GM12878 (cell line): ENCODE measurements around the gene FIZ1. TPM values are rescaled to one million over a fixed set of nuclear protein-coding genes. Genes with fewer than 3 reads are reported as not detected.

ENCODE experiments used
- ATAC-seq: fragments of 200-7000 bp; cut with Tn5 transposase; 3 replicates; pipeline ENCODE4 v1.9.1; 2020; ENCODE audit warnings: mild to moderate bottlenecking, moderate library complexity
- BruUV-seq: library from RNA; stranded (reverse); fragments of 400-500 nt; replicated peaks from 2 replicates; lab custom pipeline; 2021; lab: Mats Ljungman, UMichigan
- CTCF ChIA-PET: fragments of 300-600 bp; sonication (Branson Sonifier 250); formaldehyde crosslinking; extraction: SDS; loops from one replicate; lab custom pipeline; 2021; ENCODE audit warnings: inconsistent platforms; lab: Yijun Ruan, JAX
- POLR2A ChIA-PET: fragments of 350-600 bp; formaldehyde crosslinking; extraction: SDS; loops from one replicate; lab custom pipeline; 2021; ENCODE audit warnings: inconsistent platforms; lab: Charles Lee
- RAD21 ChIA-PET: fragments of 300-600 bp; sonication (Branson Sonifier 250); formaldehyde crosslinking; loops from one replicate; lab custom pipeline; 2023; ENCODE audit warnings: antibody characterized with exemption; ENCODE audit not compliant: unreplicated experiment; lab: Charles Lee
- SMC1A ChIA-PET: fragments of 300-600 bp; sonication (Branson Sonifier 250); formaldehyde crosslinking; loops from one replicate; lab custom pipeline; 2023; ENCODE audit not compliant: unreplicated experiment, uncharacterized antibody; lab: Charles Lee
- DNase-seq: peaks from one replicate; pipeline ENCODE4 v3.0.0-alpha.2; 2011; ENCODE audit warnings: low read depth, low spot score
- FAIRE-seq: peaks from 3 replicates; lab custom pipeline; 2011; peaks lifted over from hg19 to GRCh38; lab: Jason Lieb, UNC
- H2AFZ ChIP-seq: 2 replicates; pipeline ENCODE4 v1.6.0; 2011; ENCODE audit warnings: low read depth, low read length, control low read depth; ENCODE audit not compliant: control insufficient read depth
- H3K27ac ChIP-seq: 2 replicates; pipeline ENCODE4 v1.5.1; 2011; ENCODE audit warnings: control low read depth; ENCODE audit not compliant: control insufficient read depth, insufficient read depth
- H3K27me3 ChIP-seq, 2 experiments: replicated peaks in 1 of 2; 2 replicates each; pipeline versions ENCODE4 v1.6.0 to v1.6.1; 2011; ENCODE audit warnings: low read length in 1 of 2; ENCODE audit not compliant: control insufficient read depth in 2 of 2, insufficient read depth in 2 of 2
- H3K36me3 ChIP-seq, 2 experiments: 2 replicates each; pipeline ENCODE4 v1.5.1; 2011; ENCODE audit warnings: low read length in 1 of 2; ENCODE audit not compliant: control insufficient read depth in 2 of 2, insufficient read depth in 2 of 2
- H3K4me1 ChIP-seq: 2 replicates; pipeline ENCODE4 v1.6.1; 2011; ENCODE audit warnings: mild to moderate bottlenecking, low read length, moderate library complexity, mixed read lengths; ENCODE audit not compliant: control insufficient read depth, insufficient read depth
- H3K4me2 ChIP-seq: 2 replicates; pipeline ENCODE4 v1.6.0; 2011; ENCODE audit warnings: control low read depth; ENCODE audit not compliant: control insufficient read depth, insufficient read depth
- H3K4me3 ChIP-seq: fragments of 200-600 bp; sonication (generic); 2 replicates; pipeline ENCODE4 v1.5.1; 2016
- H3K79me2 ChIP-seq: 2 replicates; pipeline ENCODE4 v1.6.0; 2011; ENCODE audit warnings: low read length; ENCODE audit not compliant: control insufficient read depth, insufficient read depth
- H3K9ac ChIP-seq: 2 replicates; pipeline ENCODE4 v1.8.0; 2011; ENCODE audit warnings: low read length, control low read depth, mixed read lengths; ENCODE audit not compliant: control insufficient read depth, insufficient read depth
- H3K9me3 ChIP-seq: replicated peaks from 3 replicates; pipeline ENCODE4 v1.5.1; 2011; ENCODE audit warnings: mild to moderate bottlenecking, low read length; ENCODE audit not compliant: control insufficient read depth, insufficient read depth
- H4K20me1 ChIP-seq: 2 replicates; pipeline ENCODE4 v1.6.0; 2011; ENCODE audit not compliant: control insufficient read depth, insufficient read depth
- ASH2L ChIP-seq: fragments of 300-600, 200-600 bp; sonication (generic); IDR thresholded peaks from 2 replicates; pipeline ENCODE4 v1.6.1; 2017; ENCODE audit warnings: low read depth, mild to moderate bottlenecking, borderline replicate concordance
- BRCA1 ChIP-seq: IDR thresholded peaks from 2 replicates; pipeline ENCODE4 v1.6.1; 2011; ENCODE audit warnings: low read depth, low read length, improper control_type of control experiment
- EP300 ChIP-seq, 2 experiments: fragments of 150-350 bp in 1 of 2; IDR thresholded peaks; 2 replicates each; pipeline ENCODE4 v1.6.1; 2011 to 2012; ENCODE audit warnings: low read depth in 2 of 2, low read length in 2 of 2, borderline replicate concordance in 1 of 2, improper control_type of control experiment in 1 of 2, inconsistent platforms in 1 of 2; ENCODE audit not compliant: control insufficient read depth in 1 of 2
- FOS ChIP-seq: IDR thresholded peaks from 3 replicates; pipeline ENCODE4 v1.6.1; 2011; ENCODE audit warnings: borderline replicate concordance; ENCODE audit not compliant: insufficient read length; ENCODE audit errors: extremely low read depth
- HDAC2 ChIP-seq: fragments of 200-600 bp; sonication (generic); IDR thresholded peaks from 2 replicates; pipeline ENCODE4 v1.6.1; 2017
- IKZF1 ChIP-seq: fragments of 450-650 bp; conservative IDR thresholded peaks from 2 replicates; pipeline ENCODE4 v1.6.1; 2017; ENCODE audit warnings: antibody characterized with exemption, mild to moderate bottlenecking
- NBN ChIP-seq: fragments of 450-650 bp; IDR thresholded peaks from 2 replicates; pipeline ENCODE4 v1.6.1; 2016
- NFYB ChIP-seq: IDR thresholded peaks from 2 replicates; pipeline ENCODE4 v1.6.1; 2011; ENCODE audit warnings: low read depth, mild to moderate bottlenecking, low read length, improper control_type of control experiment, moderate library complexity; ENCODE audit not compliant: insufficient read depth
- POLR2AphosphoS5 ChIP-seq: IDR thresholded peaks from 2 replicates; pipeline ENCODE4 v1.6.1; 2011; ENCODE audit warnings: mild to moderate bottlenecking, low read length, inconsistent platforms
- RAD21 ChIP-seq: IDR thresholded peaks from 2 replicates; pipeline ENCODE4 v1.6.1; 2011; ENCODE audit warnings: mild to moderate bottlenecking, low read depth, low read length, moderate library complexity; ENCODE audit not compliant: insufficient read depth
- SMAD5 ChIP-seq: IDR thresholded peaks from 2 replicates; pipeline ENCODE4 v1.6.1; 2016; ENCODE audit warnings: antibody characterized with exemption, low read depth
- STAT3 ChIP-seq: IDR thresholded peaks from 2 replicates; pipeline ENCODE4 v1.6.1; 2011; ENCODE audit warnings: low read depth, low read length, improper control_type of control experiment
- SUZ12 ChIP-seq: fragments of 200-600 bp; sonication (generic); IDR thresholded peaks from one replicate; pipeline ENCODE4 v1.6.1; 2018; ENCODE audit warnings: antibody characterized with exemption, mild to moderate bottlenecking; ENCODE audit not compliant: unreplicated experiment
- TCF7 ChIP-seq: IDR thresholded peaks from 2 replicates; pipeline ENCODE4 v1.6.1; 2014; ENCODE audit warnings: antibody characterized with exemption, borderline replicate concordance
- WRNIP1 ChIP-seq: IDR thresholded peaks from 2 replicates; pipeline ENCODE4 v1.6.1; 2011; ENCODE audit warnings: low read depth, low read length, improper control_type of control experiment, borderline replicate concordance
- ZBED1 ChIP-seq: IDR thresholded peaks from 2 replicates; pipeline ENCODE4 v1.6.1; 2016; ENCODE audit warnings: borderline replicate concordance
- ZNF217 ChIP-seq: fragments of 450-650 bp; IDR thresholded peaks from 2 replicates; pipeline ENCODE4 v1.6.1; 2017; ENCODE audit warnings: antibody characterized with exemption, mild to moderate bottlenecking
- ZNF24 ChIP-seq: fragments of 450-650 bp; IDR thresholded peaks from 2 replicates; pipeline ENCODE4 v1.6.1; 2017; ENCODE audit warnings: antibody characterized with exemption, mild to moderate bottlenecking
- ZZZ3 ChIP-seq: IDR thresholded peaks from 2 replicates; pipeline ENCODE4 v1.6.1; 2011; ENCODE audit warnings: low read depth; ENCODE audit not compliant: control insufficient read depth, insufficient read length
- WGBS: methylation state at CpG from one replicate; pipeline ENCODE4 v1.1.6; 2016; ENCODE audit warnings: low lambda C conversion rate; ENCODE audit not compliant: insufficient replicate concordance, insufficient coverage; ENCODE audit errors: missing lambda C conversion rate; 5-methylcytosine and 5-hydroxymethylcytosine counted together
- in situ Hi-C: fragments of 300-500 bp; cut with MboI; formaldehyde crosslinking; loops from 9 replicates; pipeline ENCODE4 v1.14.3; 2018; ENCODE audit warnings: mixed read lengths
- intact Hi-C: fragments of 100-400 bp; cut with micrococcal nuclease; formaldehyde crosslinking; loops from one replicate; pipeline ENCODE4 v1.14.2; 2022; ENCODE audit not compliant: unreplicated experiment
- polyA plus RNA-seq, 11 experiments: library from polyadenylated mRNA; depleted of rRNA in 4 of 11; unstranded in 6 of 11; stranded (reverse) in 5 of 11; fragments of >200 nt; fragmentation: Nextera tagmentation in 4 of 11; fragmentation: Illumina TruSeq in 1 of 11; extraction: Ambion mirVana in 4 of 11; extraction: Trizol in 1 of 11; gene quantifications; 1 replicate in 1 of 11; 2 replicates in 10 of 11; pipeline versions ENCODE4 v1.2.1 to v1.2.3, GENCODE V29; 2011 to 2016; ENCODE audit warnings: inconsistent platforms in 2 of 11, missing spikeins in 2 of 11, low read depth in 1 of 11
- total RNA-seq, 4 experiments: library from RNA; depleted of rRNA in 3 of 4; stranded (reverse); fragments of >200 nt in 3 of 4; fragmentation: Illumina TruSeq in 1 of 4; extraction: Trizol in 1 of 4; gene quantifications; 2 replicates each; pipeline versions ENCODE4 v1.2.1 to v1.2.3, GENCODE V29; 2013 to 2021

Gene FIZ1
- total and polyA plus RNA-seq, 10 of the 15 experiments (the other 5 are each of a cell fraction or from before 2014, with no cell fraction given) = 0.60 to 16.8 (median 4.2) TPM

DNA sequence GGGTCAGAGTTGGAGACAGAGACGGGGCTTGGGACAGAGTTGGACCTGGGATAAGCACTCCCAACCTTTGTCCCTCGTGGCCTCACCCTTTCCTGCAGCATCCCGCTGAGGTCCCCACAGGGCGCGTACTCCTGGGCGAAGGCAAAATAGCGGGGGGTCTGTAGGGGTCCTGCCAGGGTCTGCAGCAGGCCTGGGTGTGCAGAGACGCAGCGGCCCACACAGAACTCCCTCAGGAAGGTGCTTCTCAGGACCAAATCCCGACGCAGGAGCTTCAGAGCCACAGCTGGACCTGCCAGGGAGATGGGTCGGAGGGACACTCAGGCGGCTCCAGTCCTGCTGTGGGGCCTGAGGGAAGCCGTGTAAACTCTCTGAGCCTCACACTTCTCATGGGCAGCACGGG, 55.3 kb downstream of the FIZ1 start (continued):
- TF ChIP-seq WRNIP1 (no peak), NFYB (no peak), HDAC2 (no peak), ZZZ3 (no peak), FOS (no peak), ZNF217 (no peak), EP300 (IDR thresholded peaks at IDR 0.05; ENCODE audit: borderline replicate concordance in 1 of 2, control insufficient read depth in 1 of 2, low read depth in 2 of 2, low read length in 2 of 2) (no peak), NBN (no peak)
- TF ChIP-seq, all 136 proteins: peak for 0

GRCh38 chr19:55543567-55543966, 55.8 kb downstream of the FIZ1 start:
- no peaks in the 10 kb centered on the region for H4K20me1 ChIP-seq
- TF ChIP-seq ASH2L = no peak
- TF ChIP-seq SMAD5 = no peak
- no peak for TF ChIP-seq ZNF24
- TF ChIP-seq RAD21 = no peak
- no peak for TF ChIP-seq ZBED1
- no peak for TF ChIP-seq TCF7
- no peak for TF ChIP-seq SUZ12
- no peak for TF ChIP-seq STAT3
- no peak for TF ChIP-seq IKZF1
- TF ChIP-seq BRCA1 = no peak
- no peak for TF ChIP-seq POLR2AphosphoS5
- intact Hi-C loops (no loop called here), in situ Hi-C loops (no loop called here)
- H3K4me2 ChIP-seq = no peak overlapping the region
- H3K27ac ChIP-seq = no peak overlapping the region
- 5% methylated on average over 5 of the region's 5 CpGs for WGBS
- H3K9me3 ChIP-seq = no peaks in the 10 kb centered on the region
- ChIA-PET SMC1A (no interaction called here), CTCF (no interaction called here), POLR2A (no interaction called here), RAD21 (no interaction called here)
- ATAC-seq (no peak), DNase-seq (no peak), FAIRE-seq (no peak)
- H3K79me2 ChIP-seq = no peaks in the 10 kb centered on the region
- no peak overlapping the region for H3K9ac ChIP-seq
- H3K4me3 ChIP-seq = no peak overlapping the region
- H2AFZ ChIP-seq = no peak overlapping the region
- H3K27me3 ChIP-seq = peaks cover 0 to 1% of the 10 kb centered on the region in 2 experiments; a peak in 2 of 4 replicates
- H3K36me3 ChIP-seq = no peaks in the 10 kb centered on the region
- no TSS peak for BruUV-seq
- H3K4me1 ChIP-seq = no peaks in the 10 kb centered on the region
